K562 (cell line): ENCODE data around the gene SIRPB2. TPM values are rescaled to one million over a fixed set of nuclear protein-coding genes. Genes with fewer than 3 reads are reported as not detected.

Experiments
- CCNT2 ChIP-seq: IDR thresholded peaks from 2 replicates; pipeline ENCODE4 v1.6.1; 2011; ENCODE audit warnings: borderline replicate concordance, low read depth, mild to moderate bottlenecking, moderate library complexity, mixed read lengths, low read length; ENCODE audit not compliant: insufficient read length; ENCODE audit errors: extremely low read depth
- LCOR ChIP-seq: sonication (generic); formaldehyde crosslinking; IDR thresholded peaks from 2 replicates; pipeline ENCODE4 v1.8.0; 2022; ENCODE audit warnings: mild to moderate bottlenecking, missing genetic modification reagents
- NELFE ChIP-seq: IDR thresholded peaks from 2 replicates; pipeline ENCODE4 v1.6.1; 2011; ENCODE audit warnings: mild to moderate bottlenecking; ENCODE audit not compliant: insufficient read depth, insufficient read length
- NONO ChIP-seq, 2 experiments: fragments of 200-400 bp in 1 of 2; fragments of 450-650 bp in 1 of 2; formaldehyde crosslinking in 1 of 2; IDR thresholded peaks; 2 replicates each; pipeline ENCODE4 v1.6.1; 2017; ENCODE audit warnings: low read depth in 2 of 2, mild to moderate bottlenecking in 2 of 2, moderate library complexity in 2 of 2, low read length in 1 of 2
- RAD51 ChIP-seq: fragments of 450-650 bp; IDR thresholded peaks from 2 replicates; pipeline ENCODE4 v1.7.1; 2016; ENCODE audit warnings: low read depth, mild to moderate bottlenecking, borderline replicate concordance
- RBM34 ChIP-seq: fragments of 200-400 bp; formaldehyde crosslinking; IDR thresholded peaks from 2 replicates; pipeline ENCODE4 v1.6.1; 2018; ENCODE audit warnings: low read length, borderline replicate concordance; ENCODE audit not compliant: insufficient read depth
- STAT6 ChIP-seq: sonication (generic); formaldehyde crosslinking; IDR thresholded peaks from 2 replicates; pipeline ENCODE4 v1.8.1; 2023; ENCODE audit warnings: mild to moderate bottlenecking, missing genetic modification reagents
- TEAD4 ChIP-seq, 2 experiments: sonication (generic) in 1 of 2; formaldehyde crosslinking in 1 of 2; IDR thresholded peaks; 2 replicates each; pipeline versions ENCODE4 v1.6.1 to v1.8.0; 2012 to 2022; ENCODE audit warnings: borderline replicate concordance in 1 of 2, inconsistent platforms in 1 of 2, low read length in 1 of 2, mild to moderate bottlenecking in 1 of 2, missing genetic modification reagents in 1 of 2
- TOE1 ChIP-seq, 2 experiments: fragments of 450-650 bp in 1 of 2; sonication (generic) in 1 of 2; formaldehyde crosslinking in 1 of 2; IDR thresholded peaks; 2 replicates each; pipeline versions ENCODE4 v1.7.1 to v1.8.0; 2016 to 2022; ENCODE audit warnings: borderline replicate concordance in 2 of 2, mild to moderate bottlenecking in 2 of 2, antibody characterized with exemption in 1 of 2, inconsistent platforms in 1 of 2, low read depth in 1 of 2, missing genetic modification reagents in 1 of 2, moderate library complexity in 1 of 2
- USF1 ChIP-seq: sonication (generic); formaldehyde crosslinking; IDR thresholded peaks from 2 replicates; pipeline ENCODE4 v1.9.0; 2022; ENCODE audit warnings: mild to moderate bottlenecking, missing genetic modification reagents
- polyA plus RNA-seq, 8 experiments: library from polyadenylated mRNA; depleted of rRNA in 4 of 8; stranded (reverse) in 5 of 8; unstranded in 3 of 8; fragments of >200 nt; fragmentation: Nextera tagmentation in 2 of 8; fragmentation: Illumina TruSeq in 1 of 8; extraction: Ambion mirVana in 2 of 8; extraction: Trizol in 1 of 8; gene quantifications; 2 replicates each; pipeline versions ENCODE4 v1.2.1 to v1.2.3, GENCODE V29; 2011 to 2014; ENCODE audit warnings: inconsistent platforms in 1 of 8, missing spikeins in 1 of 8
- total RNA-seq, 7 experiments: library from RNA; depleted of rRNA in 6 of 7; stranded (reverse); fragments of >200 nt in 6 of 7; fragmentation: Illumina TruSeq in 2 of 7; extraction: Trizol in 2 of 7; gene quantifications; 2 replicates each; pipeline versions ENCODE4 v1.2.1 to v1.2.3, GENCODE V29; 2011 to 2021; ENCODE audit warnings: low replicate concordance in 1 of 7
- TF ChIP-seq, protein P1 (sequence below): fragments of 450-650 bp; formaldehyde crosslinking; IDR thresholded peaks from 2 replicates; pipeline ENCODE4 v1.4.0; 2020; ENCODE audit warnings: mild to moderate bottlenecking
- TF ChIP-seq, protein P2 (sequence below): fragments of 450-650 bp; IDR thresholded peaks from 2 replicates; pipeline ENCODE4 v1.6.1; 2016; ENCODE audit warnings: low read depth

SIRPB2 gene
- total and polyA plus RNA-seq, 9 of the 15 experiments (the other 6 are each of a cell fraction or from before 2014, with no cell fraction given) = 0.07 TPM; not detected in 7

GRCh38 chr20:1474817-1475603 lies 16.2 kb downstream of the SIRPB2 start (continued):
- TF ChIP-seq TEAD4 (IDR thresholded peaks at IDR 0.05; ENCODE audit: low read length) (peak; percentile 75), TEAD4 (CRISPR knock-in tag; IDR thresholded peaks at IDR 0.05; ENCODE audit: borderline replicate concordance) (no peak), NELFE (no peak), NONO (IDR thresholded peaks at IDR 0.05; ENCODE audit: low read depth in 2 of 2, low read length in 1 of 2) (no peak), STAT6 (CRISPR knock-in tag) (no peak), RAD51 (peak; percentile 66), TOE1 (IDR thresholded peaks at IDR 0.05; ENCODE audit: borderline replicate concordance) (peak; percentile 34; the same call in 1 of the 2 replicates), TOE1 (CRISPR knock-in tag; IDR thresholded peaks at IDR 0.05; ENCODE audit: borderline replicate concordance, low read depth) (no peak), USF1 (CRISPR knock-in tag) (peak; percentile 81), CCNT2 (no peak), RBM34 (no peak), LCOR (CRISPR knock-in tag) (no peak)
- TF ChIP-seq, protein P1, sequence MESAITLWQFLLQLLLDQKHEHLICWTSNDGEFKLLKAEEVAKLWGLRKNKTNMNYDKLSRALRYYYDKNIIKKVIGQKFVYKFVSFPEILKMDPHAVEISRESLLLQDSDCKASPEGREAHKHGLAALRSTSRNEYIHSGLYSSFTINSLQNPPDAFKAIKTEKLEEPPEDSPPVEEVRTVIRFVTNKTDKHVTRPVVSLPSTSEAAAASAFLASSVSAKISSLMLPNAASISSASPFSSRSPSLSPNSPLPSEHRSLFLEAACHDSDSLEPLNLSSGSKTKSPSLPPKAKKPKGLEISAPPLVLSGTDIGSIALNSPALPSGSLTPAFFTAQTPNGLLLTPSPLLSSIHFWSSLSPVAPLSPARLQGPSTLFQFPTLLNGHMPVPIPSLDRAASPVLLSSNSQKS (CRISPR knock-in tag) = no peak
- TF ChIP-seq, protein P2, sequence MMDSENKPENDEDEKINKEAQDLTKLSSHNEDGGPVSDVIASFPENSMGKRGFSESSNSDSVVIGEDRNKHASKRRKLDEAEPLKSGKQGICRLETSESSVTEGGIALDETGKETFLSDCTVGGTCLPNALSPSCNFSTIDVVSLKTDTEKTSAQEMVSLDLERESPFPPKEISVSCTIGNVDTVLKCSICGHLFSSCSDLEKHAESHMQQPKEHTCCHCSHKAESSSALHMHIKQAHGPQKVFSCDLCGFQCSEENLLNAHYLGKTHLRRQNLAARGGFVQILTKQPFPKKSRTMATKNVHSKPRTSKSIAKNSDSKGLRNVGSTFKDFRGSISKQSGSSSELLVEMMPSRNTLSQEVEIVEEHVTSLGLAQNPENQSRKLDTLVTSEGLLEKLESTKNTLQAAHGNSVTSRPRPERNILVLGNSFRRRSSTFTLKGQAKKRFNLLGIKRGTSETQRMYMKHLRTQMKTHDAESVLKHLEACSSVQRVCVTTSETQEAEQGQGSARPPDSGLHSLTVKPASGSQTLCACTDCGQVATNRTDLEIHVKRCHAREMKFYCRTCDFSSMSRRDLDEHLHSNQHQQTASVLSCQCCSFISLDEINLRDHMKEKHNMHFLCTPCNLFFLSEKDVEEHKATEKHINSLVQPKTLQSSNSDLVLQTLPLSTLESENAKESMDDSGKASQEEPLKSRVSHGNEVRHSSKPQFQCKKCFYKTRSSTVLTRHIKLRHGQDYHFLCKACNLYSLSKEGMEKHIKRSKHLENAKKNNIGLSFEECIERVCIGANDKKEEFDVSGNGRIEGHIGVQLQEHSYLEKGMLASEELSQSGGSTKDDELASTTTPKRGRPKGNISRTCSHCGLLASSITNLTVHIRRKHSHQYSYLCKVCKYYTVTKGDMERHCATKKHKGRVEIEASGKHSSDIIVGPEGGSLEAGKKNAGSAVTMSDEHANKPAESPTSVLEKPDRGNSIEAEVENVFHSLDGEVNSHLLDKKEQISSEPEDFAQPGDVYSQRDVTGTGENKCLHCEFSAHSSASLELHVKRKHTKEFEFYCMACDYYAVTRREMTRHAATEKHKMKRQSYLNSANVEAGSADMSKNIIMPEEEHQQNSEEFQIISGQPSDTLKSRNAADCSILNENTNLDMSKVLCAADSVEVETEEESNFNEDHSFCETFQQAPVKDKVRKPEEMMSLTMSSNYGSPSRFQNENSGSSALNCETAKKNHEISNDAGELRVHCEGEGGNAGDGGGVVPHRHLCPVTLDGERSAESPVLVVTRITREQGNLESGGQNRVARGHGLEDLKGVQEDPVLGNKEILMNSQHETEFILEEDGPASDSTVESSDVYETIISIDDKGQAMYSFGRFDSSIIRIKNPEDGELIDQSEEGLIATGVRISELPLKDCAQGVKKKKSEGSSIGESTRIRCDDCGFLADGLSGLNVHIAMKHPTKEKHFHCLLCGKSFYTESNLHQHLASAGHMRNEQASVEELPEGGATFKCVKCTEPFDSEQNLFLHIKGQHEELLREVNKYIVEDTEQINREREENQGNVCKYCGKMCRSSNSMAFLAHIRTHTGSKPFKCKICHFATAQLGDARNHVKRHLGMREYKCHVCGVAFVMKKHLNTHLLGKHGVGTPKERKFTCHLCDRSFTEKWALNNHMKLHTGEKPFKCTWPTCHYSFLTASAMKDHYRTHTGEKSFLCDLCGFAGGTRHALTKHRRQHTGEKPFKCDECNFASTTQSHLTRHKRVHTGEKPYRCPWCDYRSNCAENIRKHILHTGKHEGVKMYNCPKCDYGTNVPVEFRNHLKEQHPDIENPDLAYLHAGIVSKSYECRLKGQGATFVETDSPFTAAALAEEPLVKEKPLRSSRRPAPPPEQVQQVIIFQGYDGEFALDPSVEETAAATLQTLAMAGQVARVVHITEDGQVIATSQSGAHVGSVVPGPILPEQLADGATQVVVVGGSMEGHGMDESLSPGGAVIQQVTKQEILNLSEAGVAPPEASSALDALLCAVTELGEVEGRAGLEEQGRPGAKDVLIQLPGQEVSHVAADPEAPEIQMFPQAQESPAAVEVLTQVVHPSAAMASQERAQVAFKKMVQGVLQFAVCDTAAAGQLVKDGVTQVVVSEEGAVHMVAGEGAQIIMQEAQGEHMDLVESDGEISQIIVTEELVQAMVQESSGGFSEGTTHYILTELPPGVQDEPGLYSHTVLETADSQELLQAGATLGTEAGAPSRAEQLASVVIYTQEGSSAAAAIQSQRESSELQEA = no peak
